DOHH2 (cell line): Measurements from ENCODE around the gene SLC6A11.

ENCODE experiments used
- EZH2phosphoT487 ChIP-seq: fragments of 200-600 bp; sonication (generic); IDR thresholded peaks from 2 replicates; pipeline ENCODE4 v1.6.1; 2017; ENCODE audit warnings: borderline replicate concordance, mild to moderate bottlenecking, antibody characterized with exemption, low read length, moderate library complexity, mixed read lengths
- TF ChIP-seq, protein P1 (sequence below): fragments of 200-600 bp; sonication (generic); IDR thresholded peaks from one replicate; pipeline ENCODE4 v1.5.1; 2014; ENCODE audit warnings: antibody characterized with exemption, mild to moderate bottlenecking, low read depth, low read length; ENCODE audit not compliant: poor library complexity, severe bottlenecking

DNA sequence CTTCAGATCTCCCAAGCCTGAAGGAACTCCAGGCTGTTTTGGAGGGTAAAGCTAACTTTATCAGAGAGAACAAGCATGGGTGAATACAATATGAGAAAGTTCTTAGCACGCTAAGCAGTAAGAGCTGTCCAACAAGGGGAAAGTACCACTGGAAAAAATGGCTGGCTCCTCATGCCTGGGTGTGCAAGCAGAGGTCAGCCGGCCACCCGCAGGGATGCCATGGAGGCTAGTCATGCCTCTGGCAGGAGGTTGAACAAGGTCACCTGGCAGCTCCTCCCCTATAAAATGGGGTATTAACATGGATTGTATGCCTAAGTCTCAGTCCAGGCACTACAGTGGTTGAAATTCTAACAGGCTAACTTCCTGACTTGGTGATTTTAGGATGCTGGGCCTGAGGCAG lies 101.1 kb downstream of the SLC6A11 start:
- TF ChIP-seq, protein P1, sequence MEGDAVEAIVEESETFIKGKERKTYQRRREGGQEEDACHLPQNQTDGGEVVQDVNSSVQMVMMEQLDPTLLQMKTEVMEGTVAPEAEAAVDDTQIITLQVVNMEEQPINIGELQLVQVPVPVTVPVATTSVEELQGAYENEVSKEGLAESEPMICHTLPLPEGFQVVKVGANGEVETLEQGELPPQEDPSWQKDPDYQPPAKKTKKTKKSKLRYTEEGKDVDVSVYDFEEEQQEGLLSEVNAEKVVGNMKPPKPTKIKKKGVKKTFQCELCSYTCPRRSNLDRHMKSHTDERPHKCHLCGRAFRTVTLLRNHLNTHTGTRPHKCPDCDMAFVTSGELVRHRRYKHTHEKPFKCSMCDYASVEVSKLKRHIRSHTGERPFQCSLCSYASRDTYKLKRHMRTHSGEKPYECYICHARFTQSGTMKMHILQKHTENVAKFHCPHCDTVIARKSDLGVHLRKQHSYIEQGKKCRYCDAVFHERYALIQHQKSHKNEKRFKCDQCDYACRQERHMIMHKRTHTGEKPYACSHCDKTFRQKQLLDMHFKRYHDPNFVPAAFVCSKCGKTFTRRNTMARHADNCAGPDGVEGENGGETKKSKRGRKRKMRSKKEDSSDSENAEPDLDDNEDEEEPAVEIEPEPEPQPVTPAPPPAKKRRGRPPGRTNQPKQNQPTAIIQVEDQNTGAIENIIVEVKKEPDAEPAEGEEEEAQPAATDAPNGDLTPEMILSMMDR, result no peak
- TF ChIP-seq EZH2phosphoT487, result no peak
